Right forelimb (tissue), 1 donor: ENCODE results near the gene COL5A1.
"Not testable (repeated sequence)": the region's sequence is repeated elsewhere in the genome, so short reads cannot be mapped to it uniquely, and the experiment has no call there.

Experiments
- DNase-seq: peaks from one replicate; pipeline ENCODE4 v3.0.0-alpha.2; 2018

Gene COL5A1

GRCh38 chr9:134641990-134642384 is 384 bp downstream of the COL5A1 start:
- no peak for DNase-seq

- DNase-seq: peak; percentile 83
These were observed 980 bp downstream of the COL5A1 start for GRCh38 chr9:134642385-134643181.

GRCh38 chr9:134643222-134643671 is 1.6 kb downstream of the COL5A1 start:
- DNase-seq: peak; percentile 70

GRCh38 chr9:134644401-134644724 is 2.8 kb downstream of the COL5A1 start:
- DNase-seq: not testable (repeated sequence)

GRCh38 chr9:134644725-134645606 is 3.4 kb downstream of the COL5A1 start:
- peak; percentile 91 for DNase-seq

GRCh38 chr9:134645607-134646365 is 4.2 kb downstream of the COL5A1 start:
- no peak for DNase-seq

GRCh38 chr9:134647359-134648080 is 5.9 kb downstream of the COL5A1 start:
- no peak for DNase-seq

GRCh38 chr9:134648701-134649530 is 7.3 kb downstream of the COL5A1 start:
- no peak for DNase-seq

- no peak for DNase-seq
These were observed 9.0 kb downstream of the COL5A1 start for GRCh38 chr9:134650431-134651190.

- no peak for DNase-seq
These were observed 9.8 kb downstream of the COL5A1 start for GRCh38 chr9:134651226-134651905.

- DNase-seq: no peak
These were observed 11.0 kb downstream of the COL5A1 start for GRCh38 chr9:134652291-134653225.

GRCh38 chr9:134653259-134654009 is 11.8 kb downstream of the COL5A1 start:
- DNase-seq: no peak

- no peak for DNase-seq
These were observed 13.5 kb downstream of the COL5A1 start for GRCh38 chr9:134655101-134655500.

- DNase-seq: no peak
These were observed 14.2 kb downstream of the COL5A1 start for GRCh38 chr9:134655586-134656333.

- DNase-seq: no peak
These were observed 14.9 kb downstream of the COL5A1 start for GRCh38 chr9:134656334-134657006.

GRCh38 chr9:134657666-134658377 is 16.2 kb downstream of the COL5A1 start:
- no peak for DNase-seq
